Left ventricle myocardium inferior (tissue), 1 donor: Measurements from ENCODE around the gene ANKRD13C. TPM values are rescaled to one million over a fixed set of nuclear protein-coding genes. Genes with fewer than 3 reads are reported as not detected.
A peak's percentile ranks its signal among the peaks of the same experiment; 100 is the strongest.
"Not testable (repeated sequence)": the region's sequence is repeated elsewhere in the genome, so short reads cannot be mapped to it uniquely, and the experiment has no call there.

Experiments
- DNase-seq: peaks from one replicate; pipeline ENCODE4 v3.0.0-alpha.2; 2020
- H3K27ac ChIP-seq: fragments of 200-600 bp; replicated peaks from 2 replicates; pipeline ENCODE4 v1.8.0; 2021
- H3K27me3 ChIP-seq: fragments of 200-600 bp; 2 replicates; pipeline ENCODE4 v1.8.0; 2021; ENCODE audit warnings: low read depth
- H3K36me3 ChIP-seq: fragments of 200-600 bp; 2 replicates; pipeline ENCODE4 v1.8.0; 2021
- H3K4me1 ChIP-seq: fragments of 200-600 bp; 2 replicates; pipeline ENCODE4 v1.8.0; 2021
- H3K4me3 ChIP-seq: fragments of 200-600 bp; 2 replicates; pipeline ENCODE4 v1.8.0; 2021; ENCODE audit warnings: mild to moderate bottlenecking, moderate library complexity
- H3K9me3 ChIP-seq: fragments of 200-600 bp; replicated peaks from 2 replicates; pipeline ENCODE4 v1.8.0; 2021
- intact Hi-C: fragments of 100-400 bp; cut with micrococcal nuclease; formaldehyde crosslinking; loops from one replicate; pipeline ENCODE4 v1.11.0; 2022
- total RNA-seq: library from RNA; stranded (reverse); fragmentation: NEBNext Ultra II Directional; extraction: Animal tissue kit (Norgen Biotek cat#: 25700); gene quantifications from one replicate; pipeline ENCODE4 v1.2.1, GENCODE V29; 2021
- TF ChIP-seq, protein P1 (sequence below): fragments of 200-600 bp; IDR thresholded peaks from 2 replicates; pipeline ENCODE4 v1.8.0; 2021; ENCODE audit warnings: antibody characterized with exemption, mild to moderate bottlenecking, borderline replicate concordance
- donor health status: DM: no; HTN: yes; CAD: no; lungs with severe emphysema.

Gene ANKRD13C
- total RNA-seq, 1 donor from 2014 or later, result 9.5 TPM

DNA sequence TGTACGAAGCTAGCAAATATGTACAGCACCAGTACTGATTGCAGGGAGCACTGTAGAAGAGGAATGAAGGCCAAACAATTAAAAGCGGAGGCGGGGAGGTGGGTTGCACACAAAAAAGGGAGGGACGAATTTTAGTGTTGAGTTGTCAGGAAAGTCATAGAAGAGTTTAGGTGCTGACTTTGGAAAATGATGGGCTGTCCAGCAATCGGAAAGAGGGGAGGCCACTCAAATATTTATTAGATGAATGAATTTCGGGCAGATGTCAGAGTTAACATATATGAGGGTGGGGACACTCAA is 537 bp upstream of the ANKRD13C start:
- H3K4me1 ChIP-seq, result peaks cover 60% of the 10 kb centered on the region
- peaks cover 9% of the 10 kb centered on the region for H3K36me3 ChIP-seq
- intact Hi-C loops, result no loop called here
- TF ChIP-seq, protein P1, sequence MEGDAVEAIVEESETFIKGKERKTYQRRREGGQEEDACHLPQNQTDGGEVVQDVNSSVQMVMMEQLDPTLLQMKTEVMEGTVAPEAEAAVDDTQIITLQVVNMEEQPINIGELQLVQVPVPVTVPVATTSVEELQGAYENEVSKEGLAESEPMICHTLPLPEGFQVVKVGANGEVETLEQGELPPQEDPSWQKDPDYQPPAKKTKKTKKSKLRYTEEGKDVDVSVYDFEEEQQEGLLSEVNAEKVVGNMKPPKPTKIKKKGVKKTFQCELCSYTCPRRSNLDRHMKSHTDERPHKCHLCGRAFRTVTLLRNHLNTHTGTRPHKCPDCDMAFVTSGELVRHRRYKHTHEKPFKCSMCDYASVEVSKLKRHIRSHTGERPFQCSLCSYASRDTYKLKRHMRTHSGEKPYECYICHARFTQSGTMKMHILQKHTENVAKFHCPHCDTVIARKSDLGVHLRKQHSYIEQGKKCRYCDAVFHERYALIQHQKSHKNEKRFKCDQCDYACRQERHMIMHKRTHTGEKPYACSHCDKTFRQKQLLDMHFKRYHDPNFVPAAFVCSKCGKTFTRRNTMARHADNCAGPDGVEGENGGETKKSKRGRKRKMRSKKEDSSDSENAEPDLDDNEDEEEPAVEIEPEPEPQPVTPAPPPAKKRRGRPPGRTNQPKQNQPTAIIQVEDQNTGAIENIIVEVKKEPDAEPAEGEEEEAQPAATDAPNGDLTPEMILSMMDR, result no peak
- H3K4me3 ChIP-seq, result peak overlapping the region; percentile 89
- H3K27me3 ChIP-seq, result no peaks in the 10 kb centered on the region
- H3K9me3 ChIP-seq, result no peaks in the 10 kb centered on the region
- H3K27ac ChIP-seq, result peak overlapping the region; percentile 94
- DNase-seq, result no peak

DNA sequence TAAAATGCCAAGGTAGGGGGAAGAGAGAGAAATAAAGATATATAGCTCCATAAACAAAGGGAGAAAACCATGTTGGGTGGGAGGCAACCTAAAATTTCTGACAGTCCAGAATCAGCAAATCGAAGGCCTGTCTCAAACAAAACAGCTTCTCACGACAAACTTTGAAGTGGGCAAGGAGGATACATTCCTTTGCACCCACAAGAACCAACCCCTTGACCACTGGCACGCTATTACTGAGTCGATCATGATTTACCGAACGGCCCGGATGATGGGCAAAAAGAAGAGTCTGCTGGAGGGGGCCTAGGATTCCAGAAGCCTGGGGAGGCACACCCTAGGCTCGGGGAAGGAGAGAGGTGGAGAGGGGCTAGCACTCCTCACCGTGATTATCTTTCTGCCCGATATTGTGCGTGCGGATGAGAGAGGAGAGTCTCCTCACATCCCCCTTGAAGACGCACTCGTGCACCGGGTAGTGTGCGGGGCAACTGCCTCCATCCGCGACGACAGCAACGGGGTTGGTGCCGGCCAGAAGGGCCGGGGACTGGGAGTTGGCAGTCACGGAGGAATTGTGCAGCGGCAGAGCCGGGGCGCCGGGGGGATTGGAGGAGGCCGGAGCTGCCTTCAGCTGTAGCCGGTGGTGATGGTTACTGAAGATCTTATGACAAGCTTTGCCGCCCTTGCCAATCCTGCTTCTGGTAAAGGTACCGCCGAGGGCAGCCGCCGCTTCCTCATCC is 756 bp downstream of the ANKRD13C start:
- Histone ChIP-seq H3K27me3 (no peaks in the 10 kb centered on the region), H3K9me3 (no peaks in the 10 kb centered on the region), H3K4me1 (peaks cover 73% of the 10 kb centered on the region), H3K27ac (peak overlapping the region; percentile 94), H3K4me3 (peak overlapping the region; percentile 89), H3K36me3 (peaks cover 13% of the 10 kb centered on the region)
- TF ChIP-seq, protein P1, result no peak
- DNase-seq, result no peak
- intact Hi-C loops, result no loop called here

DNA sequence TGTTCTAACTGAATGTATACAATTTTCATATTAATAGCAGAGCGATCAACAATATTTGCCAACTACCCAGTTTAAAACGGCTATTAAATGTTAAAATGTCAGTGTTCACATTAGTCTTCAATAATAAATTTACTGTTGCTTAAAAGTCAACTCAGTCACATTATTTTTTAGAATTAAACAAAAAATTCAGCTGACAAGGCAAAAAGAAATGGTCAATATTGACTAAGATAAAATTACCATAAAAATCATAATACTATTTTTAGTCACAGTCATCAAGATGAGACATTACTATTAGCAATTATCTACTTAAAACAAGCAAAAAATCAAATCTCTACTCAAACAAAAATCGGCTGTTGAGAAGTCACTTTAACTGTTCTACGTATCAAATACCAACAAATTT is 1.5 kb downstream of the ANKRD13C start:
- Histone ChIP-seq H3K4me3 (peak overlapping the region; percentile 89), H3K27me3 (no peaks in the 10 kb centered on the region), H3K9me3 (no peaks in the 10 kb centered on the region), H3K4me1 (peaks cover 80% of the 10 kb centered on the region), H3K27ac (no peak overlapping the region), H3K36me3 (peaks cover 13% of the 10 kb centered on the region)
- TF ChIP-seq, protein P1, result no peak
- intact Hi-C loops, result no loop called here
- no peak for DNase-seq

DNA sequence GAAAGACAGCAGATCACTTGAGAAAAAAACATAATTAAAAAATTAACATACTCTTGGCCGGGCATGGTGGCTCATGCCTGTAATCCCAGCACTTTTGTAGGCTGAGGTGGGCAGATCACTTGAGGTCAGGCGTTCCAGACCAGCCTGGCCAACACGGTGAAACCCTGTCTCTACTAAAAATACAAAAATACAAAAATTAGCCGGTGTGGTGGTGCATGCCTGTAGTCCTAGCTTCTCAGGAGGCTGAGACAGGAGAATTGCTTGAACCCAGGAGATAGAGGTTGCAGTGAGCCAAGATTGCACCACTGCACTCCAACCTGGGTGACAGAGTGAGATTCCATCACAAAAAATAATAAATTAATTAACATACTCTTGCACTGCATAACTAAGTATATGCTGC is 4.7 kb downstream of the ANKRD13C start:
- H3K27me3 ChIP-seq, intact Hi-C loops, H3K4me3 ChIP-seq, H3K27ac ChIP-seq, DNase-seq, H3K9me3 ChIP-seq: not testable (repeated sequence)
- Histone ChIP-seq H3K4me1 (peaks cover 84% of the 10 kb centered on the region), H3K36me3 (peaks cover 13% of the 10 kb centered on the region)

DNA sequence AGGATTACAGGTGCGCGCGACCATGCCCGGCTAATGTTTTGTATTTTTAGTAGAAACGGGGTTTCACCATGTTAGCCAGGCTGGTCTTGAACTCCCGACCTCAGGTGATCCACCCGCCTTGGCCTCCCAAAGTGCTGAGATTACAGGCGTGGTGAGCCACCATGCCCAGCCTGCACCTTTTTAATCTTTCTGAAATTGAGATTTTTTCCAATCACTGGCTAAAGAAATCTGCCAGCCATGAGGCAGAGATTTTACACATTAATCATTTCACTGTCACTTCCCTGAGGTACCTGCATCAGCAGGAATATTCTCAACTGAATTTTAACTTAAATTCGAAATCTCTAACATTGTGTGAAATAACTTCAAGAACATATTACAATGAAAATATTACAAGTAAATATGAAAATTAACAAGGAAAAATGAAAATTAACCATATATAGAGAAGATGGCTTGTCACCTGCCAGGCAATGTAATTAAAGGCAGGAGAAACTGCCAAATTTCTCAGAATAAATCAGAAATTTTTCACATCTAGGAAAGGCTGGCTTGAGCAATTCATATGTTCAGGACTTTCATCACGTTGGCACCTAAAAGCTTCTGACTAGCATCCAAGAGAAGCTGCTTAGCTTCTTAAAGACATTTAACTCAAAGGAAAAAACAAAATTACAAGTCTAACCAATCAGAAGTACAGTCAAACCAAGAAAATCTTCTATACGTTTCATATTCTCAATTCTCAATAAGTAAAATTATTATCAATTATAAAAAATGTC is 5.9 kb downstream of the ANKRD13C start:
- intact Hi-C loops, result no loop called here
- no peak overlapping the region for H3K4me3 ChIP-seq
- TF ChIP-seq, protein P1, result no peak
- no peak for DNase-seq
- no peak overlapping the region for H3K27ac ChIP-seq
- no peaks in the 10 kb centered on the region for H3K9me3 ChIP-seq
- no peaks in the 10 kb centered on the region for H3K27me3 ChIP-seq
- peaks cover 13% of the 10 kb centered on the region for H3K36me3 ChIP-seq
- peaks cover 72% of the 10 kb centered on the region for H3K4me1 ChIP-seq

DNA sequence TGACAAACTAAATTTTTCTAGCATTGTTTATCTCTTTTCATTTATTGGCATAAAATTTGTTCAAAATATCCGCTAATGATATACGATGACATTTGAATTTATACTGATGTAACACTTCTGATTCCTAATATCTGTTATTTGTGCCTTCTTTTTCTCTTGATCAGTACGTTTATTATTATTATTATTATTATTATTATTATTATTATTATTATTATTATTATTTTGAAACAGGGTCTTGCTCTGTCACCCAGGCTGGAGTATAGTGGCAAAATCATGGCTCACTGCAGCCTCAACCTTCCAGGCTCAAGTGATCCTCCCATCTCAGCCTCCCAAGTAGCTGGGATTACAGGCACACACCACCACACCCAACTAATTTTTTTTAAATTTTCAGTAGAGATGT is 14.9 kb downstream of the ANKRD13C start:
- H3K4me3 ChIP-seq, H3K27ac ChIP-seq, H3K36me3 ChIP-seq, H3K27me3 ChIP-seq, DNase-seq, H3K4me1 ChIP-seq, H3K9me3 ChIP-seq, intact Hi-C loops: not testable (repeated sequence)
